ENCODE results near the gene MARCO. TPM values are rescaled to one million over a fixed set of nuclear protein-coding genes. Genes with fewer than 3 reads are reported as not detected.
"Not testable (repeated sequence)": the region's sequence is repeated elsewhere in the genome, so short reads cannot be mapped to it uniquely, and the experiment has no call there.

Gene MARCO
- total RNA-seq, 1 experiment from 2014 or later, result not detected

GRCh38 chr2:118974103-118974993 lies 32.4 kb downstream of the MARCO start:
- DNase-seq (ENCODE audit: low read depth), result peak; percentile 5

GRCh38 chr2:118975133-118975532 lies 33.1 kb downstream of the MARCO start:
- no peak for DNase-seq (ENCODE audit: low read depth)

DNA sequence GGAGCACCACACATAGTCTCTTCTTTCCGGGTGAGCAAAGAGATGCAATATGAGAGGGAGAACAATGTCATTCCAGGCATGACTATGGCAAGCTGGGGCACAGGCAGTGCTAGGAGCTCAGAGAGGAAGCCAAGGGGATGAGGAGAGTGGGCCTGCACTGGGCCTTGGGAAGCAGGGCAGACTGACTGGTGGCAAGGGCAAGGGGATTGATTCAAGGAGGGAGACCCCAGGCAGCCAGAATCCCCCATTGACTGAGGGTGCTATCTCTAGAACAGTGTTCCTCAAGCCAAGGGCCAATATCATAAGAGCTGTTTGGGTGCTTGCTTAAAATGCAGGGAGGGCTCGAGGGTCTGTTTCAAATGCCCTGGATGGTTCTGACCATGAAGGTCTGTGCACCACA lies 36.1 kb downstream of the MARCO start:
- DNase-seq (ENCODE audit: low read depth), result no peak

DNA sequence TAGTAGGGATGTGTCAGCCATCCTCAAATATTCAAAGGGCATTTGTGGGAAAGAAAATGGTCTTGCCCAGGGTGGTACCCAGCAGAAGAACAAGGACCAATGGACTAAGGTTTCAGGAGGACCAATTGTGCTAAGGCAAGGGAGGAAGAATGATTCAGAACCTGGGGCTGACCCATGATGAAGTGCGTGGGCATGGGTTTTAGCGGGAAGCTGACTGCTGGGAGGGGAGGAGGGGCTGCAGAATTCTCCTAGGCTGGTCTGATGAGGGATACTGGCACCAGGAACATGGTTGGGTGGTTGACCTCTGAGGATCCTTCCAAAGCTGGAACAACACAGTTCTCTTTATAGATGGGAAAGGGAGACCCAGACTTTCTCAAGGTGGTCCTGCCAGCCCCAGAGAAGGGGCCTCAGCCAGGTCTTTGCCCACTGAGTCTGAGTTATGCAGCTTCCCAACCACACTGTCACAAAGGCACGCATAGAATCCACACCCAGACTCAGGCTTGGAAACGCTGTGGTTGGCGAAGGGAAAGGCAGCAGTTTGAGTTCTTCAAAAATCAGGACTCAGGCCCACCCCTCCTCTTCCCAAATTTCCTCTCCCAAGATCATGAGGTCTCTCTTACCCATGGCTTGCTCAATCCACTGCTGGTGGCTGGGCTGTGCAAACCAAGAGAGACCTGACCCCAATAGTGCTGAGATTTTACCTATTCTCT lies 37.3 kb downstream of the MARCO start:
- no peak for DNase-seq (ENCODE audit: low read depth)

DNA sequence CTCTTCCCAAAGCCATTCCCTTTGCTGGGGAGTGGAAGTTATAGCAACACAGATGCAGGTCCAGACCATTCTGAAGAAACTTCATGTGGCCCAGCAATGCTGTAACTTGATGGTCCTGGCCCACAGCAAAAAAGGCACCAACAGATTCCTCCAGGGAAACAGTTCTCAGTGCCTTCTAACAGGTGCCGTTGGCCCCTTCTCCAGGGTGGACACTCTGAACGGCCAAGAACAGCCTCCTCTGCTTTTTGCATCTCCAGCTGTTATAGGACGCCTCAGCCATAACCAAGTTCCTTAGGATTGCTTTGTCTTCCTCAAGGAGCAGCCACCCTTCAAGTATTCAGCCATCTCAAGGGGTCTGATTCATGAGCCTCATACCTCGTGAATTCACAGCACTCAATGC lies 38.0 kb downstream of the MARCO start:
- no peak for DNase-seq (ENCODE audit: low read depth)

- no peak for DNase-seq (ENCODE audit: low read depth)
Measured at GRCh38 chr2:118980573-118980972, 38.6 kb downstream of the MARCO start.

GRCh38 chr2:118981632-118982031 lies 39.6 kb downstream of the MARCO start:
- DNase-seq (ENCODE audit: low read depth), result no peak

- DNase-seq (ENCODE audit: low read depth), result no peak
Measured at GRCh38 chr2:118982039-118982438, 40.0 kb downstream of the MARCO start.

DNA sequence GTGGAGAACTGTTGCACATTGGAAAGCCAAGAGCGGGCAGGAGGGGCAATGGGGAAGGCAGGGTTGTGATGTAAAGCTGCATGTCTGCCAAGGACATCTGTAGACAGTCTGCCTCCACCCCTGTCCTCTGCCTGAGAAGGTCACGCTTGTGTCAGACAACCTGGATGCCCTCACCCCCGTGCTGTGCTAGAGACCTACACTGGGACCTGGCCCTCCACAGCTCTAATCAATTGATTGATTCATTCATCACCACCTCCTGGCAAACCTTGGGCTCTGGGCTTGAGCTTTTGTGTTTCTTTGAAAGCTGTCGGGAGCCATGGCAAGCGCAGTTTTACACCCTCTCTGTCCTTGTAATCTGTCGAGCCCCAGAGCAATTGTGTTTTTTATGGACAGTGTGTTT lies 41.1 kb downstream of the MARCO start:
- no peak for DNase-seq (ENCODE audit: low read depth)

- no peak for DNase-seq (ENCODE audit: low read depth)
Measured at GRCh38 chr2:118983915-118984314, 41.9 kb downstream of the MARCO start.

DNA sequence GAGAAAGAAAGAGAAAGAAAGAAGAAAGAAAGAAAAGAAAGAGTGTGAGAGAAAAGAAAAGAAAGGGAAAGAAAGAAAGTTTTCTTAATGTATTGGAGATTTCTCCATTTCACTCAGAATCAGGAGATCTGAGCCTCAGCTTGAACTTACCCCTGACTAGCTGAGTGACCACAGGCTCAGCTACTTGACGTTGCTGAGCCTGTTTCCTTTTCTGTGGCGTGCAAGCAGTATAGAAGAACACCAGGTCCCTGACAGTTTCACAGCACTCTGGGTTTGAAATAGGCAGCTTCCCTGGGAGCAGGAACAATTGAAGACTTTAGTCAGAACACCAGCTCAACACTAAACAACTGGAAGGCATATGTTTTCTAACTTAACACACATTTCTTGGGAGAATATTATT lies 44.7 kb downstream of the MARCO start:
- no peak for DNase-seq (ENCODE audit: low read depth)

DNA sequence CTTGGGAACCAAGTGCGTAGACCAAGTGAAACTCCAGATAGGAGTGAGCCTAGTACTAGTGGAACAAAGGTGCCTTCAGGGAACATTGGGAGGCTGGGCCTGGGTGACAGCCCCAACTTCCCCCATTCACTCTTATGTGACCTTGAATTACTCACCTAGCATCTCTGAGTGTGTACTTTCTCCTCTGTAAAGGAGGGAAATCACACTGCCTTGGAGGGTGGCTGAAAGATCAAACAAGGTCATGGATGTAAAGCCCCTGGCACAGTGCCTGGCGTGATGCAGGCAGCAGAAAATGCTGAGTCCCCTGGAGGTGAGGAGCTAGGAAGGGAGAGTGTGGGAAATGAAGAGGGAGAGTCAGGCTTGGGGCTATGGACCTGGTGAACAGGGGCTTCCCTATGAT lies 45.9 kb downstream of the MARCO start:
- DNase-seq (ENCODE audit: low read depth), result no peak

- no peak for DNase-seq (ENCODE audit: low read depth)
Measured at GRCh38 chr2:118988706-118989105, 46.7 kb downstream of the MARCO start.

DNA sequence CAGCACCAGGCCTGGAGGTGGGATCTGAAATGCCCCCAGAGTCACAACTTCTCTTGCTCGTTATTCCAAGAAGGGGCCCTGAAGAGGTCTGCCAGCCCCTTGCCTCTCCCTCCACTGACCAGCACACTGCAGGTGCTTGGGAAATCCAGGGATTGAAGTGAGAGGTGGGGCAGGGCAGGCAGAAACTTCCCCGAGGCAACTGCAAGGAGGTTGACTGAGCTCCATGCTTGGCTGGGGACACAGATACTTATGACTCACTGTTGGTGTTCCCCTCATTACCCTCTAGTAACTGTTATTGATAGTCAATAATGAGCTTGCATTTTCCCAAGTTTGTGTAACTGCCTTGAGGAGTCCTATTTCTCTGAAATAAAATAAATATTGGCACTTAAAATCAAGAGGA lies 47.5 kb downstream of the MARCO start:
- no peak for DNase-seq (ENCODE audit: low read depth)

GRCh38 chr2:118990757-118991545 lies 49.0 kb downstream of the MARCO start:
- DNase-seq (ENCODE audit: low read depth), result no peak

GRCh38 chr2:118991554-118991953 lies 49.6 kb downstream of the MARCO start:
- no peak for DNase-seq (ENCODE audit: low read depth)

GRCh38 chr2:118992740-118993391 lies 50.9 kb downstream of the MARCO start:
- DNase-seq (ENCODE audit: low read depth), result no peak

DNA sequence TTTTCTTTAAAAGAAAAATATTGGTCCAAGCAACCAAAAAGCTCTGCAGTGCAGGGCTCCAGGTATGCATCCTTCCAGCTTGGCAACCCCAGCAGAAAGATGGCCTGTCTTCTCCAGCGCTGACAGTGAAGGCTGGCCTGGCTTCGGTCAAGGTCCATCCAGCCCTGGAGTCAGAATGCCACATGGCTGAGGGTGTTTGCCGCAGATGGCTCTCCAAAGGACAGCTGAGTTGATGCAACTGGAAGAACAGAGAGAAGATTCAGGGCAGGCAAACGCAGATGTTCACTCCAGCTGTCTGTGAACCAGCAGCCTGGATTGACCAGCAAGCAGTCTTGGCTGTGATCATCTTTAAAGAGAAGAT lies 51.4 kb downstream of the MARCO start:
- DNase-seq (ENCODE audit: low read depth), result no peak

DNA sequence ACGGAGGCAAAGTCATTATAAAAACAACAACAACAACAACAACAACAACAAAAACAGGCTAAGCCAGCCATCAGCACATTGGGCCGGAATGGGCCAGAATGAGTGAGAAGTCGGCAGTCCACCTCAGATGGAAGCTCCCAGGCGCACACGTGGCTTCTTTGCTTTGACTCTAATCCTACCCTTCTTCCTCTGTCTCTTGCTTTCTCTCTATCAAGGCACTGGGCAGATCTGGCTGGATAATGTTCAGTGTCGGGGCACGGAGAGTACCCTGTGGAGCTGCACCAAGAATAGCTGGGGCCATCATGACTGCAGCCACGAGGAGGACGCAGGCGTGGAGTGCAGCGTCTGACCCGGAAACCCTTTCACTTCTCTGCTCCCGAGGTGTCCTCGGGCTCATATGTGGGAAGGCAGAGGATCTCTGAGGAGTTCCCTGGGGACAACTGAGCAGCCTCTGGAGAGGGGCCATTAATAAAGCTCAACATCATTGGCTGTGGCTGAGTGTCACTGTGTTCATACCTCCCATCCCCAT lies 52.2 kb downstream of the MARCO start:
- DNase-seq (ENCODE audit: low read depth), result no peak

DNA sequence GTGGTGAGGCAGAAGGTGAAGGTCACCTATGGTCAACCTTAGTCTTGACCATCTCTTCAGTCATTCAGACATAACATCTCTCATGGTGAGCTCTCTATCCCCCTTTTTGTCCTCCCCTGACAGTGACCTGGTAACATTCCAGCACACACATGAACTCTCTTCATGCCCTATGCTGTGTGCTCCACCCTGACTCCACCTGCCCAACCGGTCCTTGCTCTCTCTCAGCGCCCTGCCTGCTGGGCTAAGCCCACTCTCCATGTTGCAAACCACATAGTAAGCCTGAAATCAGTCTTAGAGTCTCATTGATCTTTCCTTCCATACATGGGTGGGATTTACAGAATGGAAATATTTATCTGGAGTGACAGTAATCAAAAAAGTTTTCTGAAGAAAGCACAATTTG lies 52.8 kb downstream of the MARCO start:
- DNase-seq (ENCODE audit: low read depth), result no peak

DNA sequence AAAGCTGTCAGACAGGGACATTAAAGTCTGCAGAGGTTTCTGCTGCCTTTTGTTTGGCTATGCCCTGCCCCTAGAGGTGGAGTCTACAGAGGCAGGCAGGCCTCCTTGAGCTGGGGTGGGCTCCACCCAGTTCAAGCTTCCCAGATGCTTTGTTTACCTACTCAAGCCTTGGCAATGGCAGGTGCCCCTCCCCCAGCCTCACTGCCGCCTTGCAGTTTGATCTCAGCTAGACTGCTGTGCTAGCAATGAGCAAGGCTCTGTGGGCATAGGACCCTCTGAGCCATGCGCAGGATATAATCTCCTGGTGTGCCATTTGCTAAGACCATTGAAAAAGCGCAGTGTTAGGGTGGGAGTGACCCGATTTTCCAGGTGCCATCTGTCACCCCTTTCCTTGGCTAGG lies 61.9 kb downstream of the MARCO start:
- DNase-seq (ENCODE audit: low read depth), result not testable (repeated sequence)

All from LHCN-M2 (cell line).